Heart left ventricle (tissue), 13 donors: Measurements from ENCODE around the gene XRCC3.
A peak's percentile ranks its signal among the peaks of the same experiment; 100 is the strongest.

ENCODE experiments used
- CTCF ChIP-seq, 12 donors: fragments of 200-600 bp; sonication (generic) in 4 of 12; IDR thresholded peaks; one replicate each; pipeline versions ENCODE4 v1.5.0 to v1.8.0; 2018 to 2022; ENCODE audit warnings: antibody characterized with exemption in 12 of 12, mild to moderate bottlenecking in 5 of 12
- POLR2A ChIP-seq, 2 donors: fragments of 450-650 bp; IDR thresholded peaks; one replicate each; pipeline ENCODE4 v1.6.1; 2017; ENCODE audit warnings: antibody characterized with exemption in 2 of 2, mild to moderate bottlenecking in 2 of 2, moderate library complexity in 2 of 2
- donor health status: ischemic (EF 13 %, LVEDD 7.1; RV severe dilation, severe dysfunction).
- donor health status: DM: no; HTN: yes; CAD: no.
- donor health status: DM: no; HTN: no; CAD: no.
- donor health status: ischemic (EF 25% LVEDD 6.9; RV normal size, moderate dysfunction).
- donor health status: ischemic (EF 25% LVEDD 5.7; RV mildly dilated, moderate dysfunction).
- donor health status: ischemic (EF 35%, LVEDD 5.7; RV mildly dilated, moderate dysfunction).
- donor health status: nonischemic (EF 11% LVEDD 7.7; RV severe dilation, severe dysfunction).
- donor health status: DM: yes; HTN: yes; CAD: no.
- donor health status: PGD.
- donor health status: ischemic (EF 29% LVEDD 5.4; RV normal size, mild dysfunction).
- donor health status: nonischemic (EF 23%, LVEDD 6.1; RV moderate dilation, normal function).

- TF ChIP-seq CTCF (IDR thresholded peaks at IDR 0.05), result no peak
- TF ChIP-seq POLR2A (IDR thresholded peaks at IDR 0.05), result peak; percentile 70 to 91
Observed at GRCh38 chr14:103715052-103716000, at the start of gene XRCC3, which contains the start of gene ZFYVE21.
